HG03520 (cell line): ENCODE results near the gene C16orf96.

ENCODE experiments used
- ATAC-seq: cut with Tn5 transposase; IDR thresholded peaks from one replicate; pipeline ENCODE4 v1.9.1; 2021; ENCODE audit warnings: mild to moderate bottlenecking, moderate library complexity; ENCODE audit not compliant: unreplicated experiment

Gene C16orf96

GRCh38 chr16:4525069-4525468 is 31.1 kb upstream of the C16orf96 start:
- ATAC-seq = no peak

- ATAC-seq = no peak
Measured at GRCh38 chr16:4525634-4526277, 30.4 kb upstream of the C16orf96 start.

GRCh38 chr16:4529085-4530060 is 26.8 kb upstream of the C16orf96 start:
- no peak for ATAC-seq

GRCh38 chr16:4531811-4532210 is 24.3 kb upstream of the C16orf96 start:
- ATAC-seq = no peak

GRCh38 chr16:4532238-4532637 is 23.9 kb upstream of the C16orf96 start:
- ATAC-seq = no peak

GRCh38 chr16:4533490-4533889 is 22.6 kb upstream of the C16orf96 start:
- no peak for ATAC-seq

- no peak for ATAC-seq
Measured at GRCh38 chr16:4534151-4534790, 21.9 kb upstream of the C16orf96 start.

- ATAC-seq = no peak
Measured at GRCh38 chr16:4535627-4536108, 20.5 kb upstream of the C16orf96 start.

- ATAC-seq = no peak
Measured at GRCh38 chr16:4536391-4537106, 19.6 kb upstream of the C16orf96 start.

GRCh38 chr16:4537376-4538343 is 18.5 kb upstream of the C16orf96 start:
- peak; percentile 13 for ATAC-seq

- peak; percentile 71 for ATAC-seq
Measured at GRCh38 chr16:4538350-4539235, 17.5 kb upstream of the C16orf96 start, which contains the start of gene CDIP1. CDIP1 (minus strand) TSS chr16:4538773; CDS start chr16:4514130, 24,643 bp downstream.

- no peak for ATAC-seq
Measured at GRCh38 chr16:4539716-4540284, 16.3 kb upstream of the C16orf96 start.

- ATAC-seq = no peak
Measured at GRCh38 chr16:4544473-4544872, 11.7 kb upstream of the C16orf96 start.

GRCh38 chr16:4548124-4548523 is 8.0 kb upstream of the C16orf96 start:
- ATAC-seq = no peak

GRCh38 chr16:4550591-4550990 is 5.5 kb upstream of the C16orf96 start:
- ATAC-seq = no peak

- ATAC-seq = no peak
Measured at GRCh38 chr16:4552541-4552940, 3.6 kb upstream of the C16orf96 start.

GRCh38 chr16:4556580-4556979 is 440 bp downstream of the C16orf96 start:
- ATAC-seq = no peak

- ATAC-seq = no peak
Measured at GRCh38 chr16:4557973-4558372, 1.8 kb downstream of the C16orf96 start.
